HG02943 (cell line): ENCODE results near the gene RAD51C.
"Not testable (repeated sequence)": the region's sequence is repeated elsewhere in the genome, so short reads cannot be mapped to it uniquely, and the experiment has no call there.

Experiments used
- ATAC-seq: cut with Tn5 transposase; IDR thresholded peaks from one replicate; pipeline ENCODE4 v1.9.1; 2021; ENCODE audit warnings: mild to moderate bottlenecking, low read depth, moderate library complexity; ENCODE audit not compliant: unreplicated experiment

RAD51C gene

GRCh38 chr17:58680038-58680369 lies 12.4 kb upstream of the RAD51C start:
- no peak for ATAC-seq

DNA sequence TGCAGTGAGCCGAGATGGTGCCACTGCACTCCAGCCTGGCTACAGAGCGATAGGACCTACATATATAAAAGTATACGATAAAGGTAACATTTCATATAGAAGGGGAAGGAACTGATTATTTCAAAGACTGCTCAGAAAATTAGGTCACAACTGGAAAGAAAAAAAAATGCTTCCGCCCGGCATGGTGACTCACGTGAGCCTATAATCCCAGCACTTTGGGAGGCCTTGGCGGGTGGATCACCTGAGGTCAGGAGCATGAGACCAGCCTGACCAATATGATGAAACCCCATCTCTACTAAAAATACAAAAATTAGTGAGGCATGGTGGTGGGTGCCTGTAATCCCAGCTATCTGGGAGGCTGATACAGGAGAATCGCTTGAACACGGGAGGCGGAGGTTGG lies 8.4 kb upstream of the RAD51C start:
- no peak for ATAC-seq

- ATAC-seq, result not testable (repeated sequence)
Observed at GRCh38 chr17:58684462-58684861, 7.9 kb upstream of the RAD51C start.

GRCh38 chr17:58686980-58687379 lies 5.4 kb upstream of the RAD51C start:
- no peak for ATAC-seq

- ATAC-seq, result no peak
Observed at GRCh38 chr17:58688521-58688920, 3.9 kb upstream of the RAD51C start.

GRCh38 chr17:58690033-58690432 lies 2.4 kb upstream of the RAD51C start:
- ATAC-seq, result not testable (repeated sequence)

- no peak for ATAC-seq
Observed at GRCh38 chr17:58691701-58692238, 632 bp upstream of the RAD51C start, which contains the start of gene TEX14. TSS of gene TEX14 (minus strand) at chr17:58692045. CDS start at chr17:58652001, 40,044 bp downstream.

- no peak for ATAC-seq
Observed at GRCh38 chr17:58693208-58693607, 806 bp downstream of the RAD51C start.

- ATAC-seq, result no peak
Observed at GRCh38 chr17:58693751-58694150, 1.3 kb downstream of the RAD51C start.

DNA sequence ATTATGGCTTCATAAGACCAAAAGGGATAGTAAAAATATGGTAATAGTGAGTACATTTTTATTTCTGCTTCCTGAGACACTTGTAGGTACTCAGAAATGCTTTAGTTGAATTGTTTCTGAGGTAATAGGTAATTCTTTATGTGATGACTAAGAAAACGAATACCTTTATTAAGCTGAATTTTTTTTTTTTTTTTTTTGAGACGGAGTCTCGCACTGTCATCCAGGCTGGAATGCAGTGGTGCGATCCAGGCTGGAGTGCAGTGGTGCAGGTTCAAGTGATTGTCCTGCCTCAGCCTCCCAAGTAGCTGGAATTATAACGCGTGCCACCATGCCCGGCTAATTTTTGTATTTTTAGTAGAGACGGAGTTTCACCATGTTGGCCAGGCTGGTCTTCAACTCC lies 1.9 kb downstream of the RAD51C start:
- no peak for ATAC-seq

DNA sequence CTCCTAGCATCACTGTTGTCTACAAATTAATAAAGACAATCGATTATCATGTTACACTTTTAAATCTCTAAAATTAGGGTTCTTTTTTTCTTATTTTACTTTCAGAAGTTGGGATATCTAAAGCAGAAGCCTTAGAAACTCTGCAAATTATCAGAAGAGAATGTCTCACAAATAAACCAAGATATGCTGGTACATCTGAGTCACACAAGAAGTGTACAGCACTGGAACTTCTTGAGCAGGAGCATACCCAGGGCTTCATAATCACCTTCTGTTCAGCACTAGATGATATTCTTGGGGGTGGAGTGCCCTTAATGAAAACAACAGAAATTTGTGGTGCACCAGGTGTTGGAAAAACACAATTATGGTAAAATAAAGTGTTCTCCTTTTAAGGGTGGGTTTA lies 2.4 kb downstream of the RAD51C start:
- ATAC-seq, result no peak

DNA sequence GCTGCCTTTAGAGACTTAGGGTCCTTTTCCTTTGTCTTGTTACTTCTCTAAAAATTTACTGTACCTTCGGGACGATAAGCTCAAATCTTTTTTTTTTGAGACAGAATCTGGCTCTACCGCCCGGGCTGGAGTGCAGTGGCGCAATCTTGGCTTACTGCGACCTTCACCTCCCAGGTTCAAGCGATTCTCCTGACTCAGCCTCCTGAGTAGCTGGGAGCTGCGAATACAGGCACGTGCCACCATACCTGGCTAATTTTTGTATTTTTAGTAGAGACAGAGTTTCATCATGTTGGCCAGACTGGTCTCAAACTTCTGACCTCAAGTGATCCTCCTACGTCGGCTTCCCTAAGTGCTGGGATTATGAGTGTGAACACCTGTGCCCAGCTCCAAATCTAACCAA lies 7.4 kb downstream of the RAD51C start:
- no peak for ATAC-seq

GRCh38 chr17:58702045-58702476 lies 9.7 kb downstream of the RAD51C start:
- no peak for ATAC-seq

DNA sequence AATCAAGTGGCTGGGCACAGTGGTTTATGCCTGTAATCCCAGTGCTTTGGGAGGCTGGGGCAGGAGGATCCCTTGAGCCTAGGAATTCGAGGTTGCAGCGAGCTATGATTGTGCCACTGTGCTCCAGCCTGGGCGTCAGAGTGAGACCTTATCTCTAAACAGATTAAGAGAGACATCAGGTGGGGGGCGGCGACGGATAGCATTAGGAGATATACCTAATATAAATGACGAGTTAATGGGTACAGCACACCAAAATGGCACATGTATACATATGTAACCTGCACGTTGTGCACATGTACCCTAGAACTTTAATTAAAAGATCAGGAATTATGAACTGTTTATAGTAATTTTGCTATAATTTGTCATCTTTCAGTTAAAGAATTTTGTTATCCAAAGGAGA lies 10.3 kb downstream of the RAD51C start:
- ATAC-seq, result no peak

DNA sequence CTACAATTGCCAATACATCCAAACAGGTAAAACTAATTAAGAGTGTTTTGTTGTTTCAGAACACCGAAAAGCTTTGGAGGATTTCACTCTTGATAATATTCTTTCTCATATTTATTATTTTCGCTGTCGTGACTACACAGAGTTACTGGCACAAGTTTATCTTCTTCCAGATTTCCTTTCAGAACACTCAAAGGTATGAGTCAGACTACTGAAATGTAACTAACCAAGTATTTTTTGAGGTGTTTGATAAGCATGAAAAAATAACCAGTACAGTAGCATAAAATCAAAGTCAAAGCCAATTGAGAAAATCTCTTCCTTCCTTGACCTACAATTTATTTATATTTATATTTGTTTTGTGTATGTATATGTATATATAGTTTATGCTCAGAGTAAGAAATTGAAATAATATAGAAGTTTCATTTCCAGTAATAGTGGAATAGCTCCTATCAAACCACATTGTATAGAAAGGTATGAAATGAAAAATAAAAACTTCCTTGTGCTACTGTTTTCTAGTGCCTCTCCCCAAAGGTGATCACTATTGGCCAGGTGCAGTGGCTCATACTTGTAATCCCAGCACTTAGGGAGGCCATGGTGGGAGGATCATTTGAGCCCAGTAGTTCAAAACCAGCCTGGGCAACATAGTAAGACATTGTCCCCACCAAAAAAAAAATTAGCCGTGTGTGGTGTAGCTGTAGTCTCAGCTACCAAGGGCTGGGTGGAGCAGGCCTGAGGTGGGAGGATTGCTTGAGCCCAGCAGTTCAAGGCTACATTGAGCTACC lies 10.9 kb downstream of the RAD51C start:
- ATAC-seq, result no peak

DNA sequence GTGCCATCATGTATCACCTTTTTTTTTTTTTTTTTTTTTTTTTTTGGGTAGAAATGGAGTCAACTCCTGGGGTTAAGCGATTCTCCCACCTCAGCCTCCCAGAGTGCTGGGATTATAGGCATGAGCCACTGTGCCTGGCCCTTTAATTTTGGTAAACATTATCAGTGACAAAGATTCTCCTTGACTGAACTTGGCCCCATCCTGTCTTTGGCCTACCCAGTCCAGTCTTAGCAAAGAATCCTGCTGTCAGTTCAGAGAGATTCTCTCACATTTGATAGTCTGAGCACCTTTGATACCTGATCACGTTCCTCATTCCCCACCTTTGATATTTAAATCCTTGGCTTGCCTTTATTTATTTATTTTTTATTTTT lies 11.5 kb downstream of the RAD51C start:
- ATAC-seq, result no peak

DNA sequence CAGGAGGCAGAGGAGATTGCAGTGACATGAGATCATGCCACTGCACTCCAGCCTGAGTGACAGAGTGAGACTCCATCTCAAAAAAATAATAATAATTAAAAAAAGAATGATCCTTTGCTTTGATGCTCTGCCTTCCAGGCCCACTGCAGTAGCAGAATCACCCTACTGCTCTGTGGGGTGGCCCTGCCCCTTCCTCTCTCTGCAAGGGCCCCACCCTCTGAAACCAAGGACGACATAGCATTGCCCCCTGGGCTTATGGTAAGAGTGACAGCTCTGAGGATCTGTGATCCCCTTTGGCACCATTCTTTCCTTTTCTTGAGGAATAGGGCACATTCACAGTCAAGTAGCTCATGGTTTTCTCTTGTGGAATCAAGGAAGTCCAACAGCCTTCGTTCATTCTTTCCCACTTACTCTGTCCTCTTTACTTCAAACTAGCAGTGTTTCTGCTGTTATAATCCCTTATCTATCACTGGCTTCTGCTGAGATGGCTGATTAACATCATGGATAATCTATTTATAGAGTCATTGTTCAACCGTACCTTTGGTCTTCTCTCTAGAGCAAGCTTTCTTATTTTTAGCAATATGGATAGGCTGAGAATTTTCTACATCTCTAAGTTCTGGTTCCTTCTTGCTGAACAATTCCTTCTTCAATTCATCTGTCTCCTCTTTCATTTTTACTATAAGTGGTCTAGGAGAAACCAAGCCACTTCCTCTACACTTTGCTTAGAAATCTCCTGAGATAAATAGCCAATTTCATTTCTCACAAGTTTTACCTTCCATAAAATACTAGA lies 14.1 kb downstream of the RAD51C start:
- no peak for ATAC-seq

GRCh38 chr17:58710948-58711552 lies 18.6 kb downstream of the RAD51C start:
- no peak for ATAC-seq

DNA sequence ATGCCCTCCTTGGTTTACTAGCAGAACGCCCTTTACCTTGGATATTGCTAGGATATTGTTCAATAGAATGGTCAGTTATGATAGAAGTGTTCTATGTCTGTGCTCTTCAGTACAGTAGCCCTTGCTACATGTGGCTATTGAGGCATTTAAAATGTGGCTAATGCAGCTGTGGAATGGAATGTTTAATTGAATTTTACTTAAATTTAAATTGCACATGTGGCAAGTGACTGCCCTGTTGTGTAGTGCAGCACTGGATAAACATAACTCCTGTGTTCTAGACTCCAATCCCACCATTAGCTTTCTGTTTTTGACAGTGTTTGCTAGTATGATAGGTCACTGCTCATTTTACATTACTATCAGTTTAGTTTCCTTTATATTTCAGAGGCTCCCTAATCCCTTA lies 29.9 kb downstream of the RAD51C start:
- ATAC-seq, result no peak

DNA sequence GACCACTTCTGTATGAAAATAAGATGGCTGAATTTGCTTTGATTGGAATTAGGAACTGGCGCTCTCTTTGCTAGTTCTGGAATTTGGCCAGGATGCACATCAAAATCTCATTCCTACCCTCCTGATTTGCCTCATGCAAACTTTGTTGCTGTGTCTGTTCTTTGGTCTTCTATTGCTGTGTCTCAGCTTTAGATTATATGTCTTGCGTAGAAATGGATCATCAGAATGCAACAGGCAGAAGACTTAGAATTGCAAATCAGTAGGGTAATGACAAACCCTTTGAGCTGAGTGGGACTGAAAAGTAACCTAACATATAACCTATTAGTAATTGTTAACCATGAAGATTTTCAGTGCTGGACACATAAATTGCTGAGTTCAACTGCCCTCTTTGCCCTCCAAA lies 30.3 kb downstream of the RAD51C start:
- ATAC-seq, result no peak

DNA sequence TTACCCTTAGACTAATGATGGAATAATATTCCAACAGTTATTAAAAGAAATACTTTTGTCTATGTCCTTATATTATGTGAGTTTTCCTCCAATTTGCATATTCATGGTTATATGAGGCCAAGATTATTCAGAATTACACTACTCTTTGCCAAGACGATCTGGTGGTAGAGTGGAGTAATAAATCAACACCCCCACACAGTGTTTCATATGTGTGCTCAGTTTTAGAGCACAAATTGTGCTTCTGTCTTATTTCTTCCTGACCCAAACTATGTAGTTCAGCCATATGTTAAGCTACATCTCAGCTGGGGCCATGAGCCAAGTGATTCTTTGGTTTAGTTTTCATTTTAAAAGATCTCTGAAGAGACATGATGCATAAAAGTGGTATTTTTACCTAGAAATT lies 36.4 kb downstream of the RAD51C start:
- ATAC-seq, result no peak
